Epithelial cell of esophagus (primary cell): ENCODE data around the gene ANKMY1.

Experiments used
- DNase-seq: peaks from one replicate; pipeline ENCODE4 v3.0.0; 2010; ENCODE audit warnings: low read depth
- H3K4me3 ChIP-seq: 2 replicates; pipeline ENCODE4 v1.5.1; 2011; ENCODE audit warnings: mild to moderate bottlenecking, low read length, control low read depth
- TF ChIP-seq, protein P1 (sequence below): IDR thresholded peaks from 2 replicates; pipeline ENCODE4 v1.5.1; 2011; ENCODE audit warnings: low read depth, mild to moderate bottlenecking, low read length, control low read depth, inconsistent platforms; ENCODE audit not compliant: insufficient read depth; ENCODE audit errors: missing control alignments

ANKMY1 gene

DNA sequence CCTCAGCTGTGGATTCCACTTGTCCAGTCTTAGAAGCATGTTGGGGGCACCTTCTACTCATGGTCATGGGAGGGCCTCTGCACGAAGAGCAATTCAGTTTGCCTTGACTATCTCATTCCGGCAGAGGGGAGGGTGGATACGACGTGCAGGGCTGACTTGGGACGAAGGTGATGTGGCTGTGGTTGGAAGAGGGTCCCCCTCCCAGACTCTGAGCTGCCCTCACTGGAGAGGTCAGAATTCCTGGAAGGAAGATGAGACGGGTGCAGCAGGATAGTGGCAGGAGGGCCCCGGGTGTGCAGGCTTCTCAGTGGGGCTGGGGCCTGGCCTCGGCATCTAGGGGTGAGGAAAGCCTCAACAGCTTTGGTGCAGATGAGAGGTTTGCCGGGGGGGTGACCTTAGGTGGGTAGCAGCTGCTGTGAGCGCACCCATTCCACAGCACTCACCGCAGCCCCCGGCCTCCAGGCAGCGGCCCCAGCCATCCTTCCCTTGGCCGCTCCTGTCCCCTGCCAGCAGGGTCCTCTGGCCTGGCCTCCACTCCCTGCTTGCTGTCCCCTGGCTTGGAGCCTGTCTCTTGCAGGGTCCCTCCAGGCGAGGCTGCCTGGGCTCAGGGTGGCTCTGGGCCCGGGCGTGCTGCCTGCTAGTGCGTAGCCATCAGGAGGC is 13.7 kb upstream of the ANKMY1 start:
- TF ChIP-seq, protein P1, sequence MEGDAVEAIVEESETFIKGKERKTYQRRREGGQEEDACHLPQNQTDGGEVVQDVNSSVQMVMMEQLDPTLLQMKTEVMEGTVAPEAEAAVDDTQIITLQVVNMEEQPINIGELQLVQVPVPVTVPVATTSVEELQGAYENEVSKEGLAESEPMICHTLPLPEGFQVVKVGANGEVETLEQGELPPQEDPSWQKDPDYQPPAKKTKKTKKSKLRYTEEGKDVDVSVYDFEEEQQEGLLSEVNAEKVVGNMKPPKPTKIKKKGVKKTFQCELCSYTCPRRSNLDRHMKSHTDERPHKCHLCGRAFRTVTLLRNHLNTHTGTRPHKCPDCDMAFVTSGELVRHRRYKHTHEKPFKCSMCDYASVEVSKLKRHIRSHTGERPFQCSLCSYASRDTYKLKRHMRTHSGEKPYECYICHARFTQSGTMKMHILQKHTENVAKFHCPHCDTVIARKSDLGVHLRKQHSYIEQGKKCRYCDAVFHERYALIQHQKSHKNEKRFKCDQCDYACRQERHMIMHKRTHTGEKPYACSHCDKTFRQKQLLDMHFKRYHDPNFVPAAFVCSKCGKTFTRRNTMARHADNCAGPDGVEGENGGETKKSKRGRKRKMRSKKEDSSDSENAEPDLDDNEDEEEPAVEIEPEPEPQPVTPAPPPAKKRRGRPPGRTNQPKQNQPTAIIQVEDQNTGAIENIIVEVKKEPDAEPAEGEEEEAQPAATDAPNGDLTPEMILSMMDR = no peak
- no peak overlapping the region for H3K4me3 ChIP-seq
- DNase-seq = no peak

DNA sequence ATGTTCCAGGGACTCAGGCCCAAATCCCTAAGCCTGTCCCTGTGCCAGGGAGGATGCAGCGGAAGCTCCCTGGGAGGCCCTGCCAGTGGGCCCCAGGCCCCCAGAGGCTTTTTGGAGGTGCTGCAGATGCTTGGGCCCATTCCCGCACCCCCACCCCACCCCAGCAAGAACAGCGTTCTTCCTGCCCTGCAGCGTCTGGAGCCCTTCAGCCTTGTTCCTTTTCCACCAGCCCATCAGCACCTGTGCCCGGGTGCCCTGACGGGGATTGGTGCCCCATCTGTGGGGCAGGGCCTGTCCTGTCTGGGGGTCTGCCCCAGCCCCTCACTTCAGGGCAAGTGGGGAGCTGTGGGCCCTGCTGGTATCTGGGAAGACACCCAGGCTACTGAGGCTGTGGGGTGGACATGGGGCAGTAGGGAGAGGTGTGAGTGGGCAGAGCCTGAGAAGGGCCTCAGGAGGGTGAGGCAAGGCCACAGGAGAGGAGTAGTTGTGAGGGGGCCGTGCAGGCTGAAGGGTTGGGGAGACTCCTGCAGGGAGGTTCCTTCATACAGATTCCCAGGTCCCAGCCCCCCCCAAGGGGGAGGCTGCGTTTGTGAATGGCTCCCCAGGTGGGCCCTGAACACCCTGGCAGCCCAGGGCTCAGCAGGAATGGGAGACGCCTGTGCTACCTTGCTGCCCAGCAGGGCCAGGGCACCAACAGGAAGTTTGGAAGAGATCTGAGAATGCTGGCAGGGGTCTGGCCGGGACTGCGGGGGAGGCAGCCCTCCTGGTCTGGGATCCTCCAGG is 12.9 kb upstream of the ANKMY1 start:
- H3K4me3 ChIP-seq = no peak overlapping the region
- TF ChIP-seq, protein P1 = no peak
- DNase-seq = no peak

DNA sequence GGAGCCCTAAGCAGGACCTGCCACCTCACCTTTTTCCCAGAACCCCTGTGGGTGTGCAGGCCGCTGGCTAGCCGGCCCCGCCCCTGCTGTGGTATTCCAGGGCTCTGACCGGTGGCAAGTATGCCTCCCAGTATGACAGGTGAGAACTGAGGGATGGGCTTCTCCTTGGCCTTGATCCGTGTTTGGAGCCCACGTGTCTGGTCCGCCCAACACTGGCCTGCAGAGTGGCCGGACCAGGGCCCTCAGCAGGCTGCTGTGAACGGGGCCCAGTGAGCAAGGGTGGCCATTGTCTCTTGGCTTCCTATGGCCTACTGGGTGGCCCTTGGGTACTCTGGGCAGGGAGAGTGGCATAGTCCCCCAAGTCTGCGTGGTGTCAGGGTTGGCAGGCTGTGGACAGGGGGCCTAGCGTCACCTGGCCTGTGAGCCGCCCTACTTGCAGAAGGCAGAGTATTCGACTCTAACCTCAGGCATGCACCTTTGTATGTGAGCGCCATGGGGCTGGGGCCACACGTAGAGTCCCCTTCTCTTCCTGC is 12.3 kb upstream of the ANKMY1 start:
- TF ChIP-seq, protein P1 = no peak
- no peak for DNase-seq
- no peak overlapping the region for H3K4me3 ChIP-seq

DNA sequence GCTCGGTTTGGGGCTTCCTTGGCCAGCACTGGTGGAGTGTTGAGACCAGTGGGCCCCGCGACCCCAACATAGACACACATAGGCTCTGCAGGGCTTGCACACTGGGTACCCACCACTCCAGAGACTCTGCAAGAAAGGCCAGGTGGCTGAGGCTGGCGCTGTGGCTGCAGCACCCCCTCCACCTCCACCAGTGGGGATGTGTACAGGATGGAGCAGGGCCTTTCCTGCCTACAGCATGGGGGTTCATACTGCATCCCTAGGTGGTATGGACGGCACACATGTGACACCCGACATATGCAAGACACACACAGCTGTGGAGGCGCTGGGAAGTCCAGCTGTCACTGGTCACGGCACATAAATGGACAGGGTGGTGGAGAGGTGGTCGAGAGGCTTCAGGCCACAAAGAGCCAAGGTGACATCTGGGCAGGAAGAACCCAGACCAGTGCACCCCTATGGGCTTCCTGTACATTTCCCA is 11.8 kb upstream of the ANKMY1 start:
- no peak for DNase-seq
- TF ChIP-seq, protein P1 = no peak
- peak overlapping the region; percentile 50 for H3K4me3 ChIP-seq

DNA sequence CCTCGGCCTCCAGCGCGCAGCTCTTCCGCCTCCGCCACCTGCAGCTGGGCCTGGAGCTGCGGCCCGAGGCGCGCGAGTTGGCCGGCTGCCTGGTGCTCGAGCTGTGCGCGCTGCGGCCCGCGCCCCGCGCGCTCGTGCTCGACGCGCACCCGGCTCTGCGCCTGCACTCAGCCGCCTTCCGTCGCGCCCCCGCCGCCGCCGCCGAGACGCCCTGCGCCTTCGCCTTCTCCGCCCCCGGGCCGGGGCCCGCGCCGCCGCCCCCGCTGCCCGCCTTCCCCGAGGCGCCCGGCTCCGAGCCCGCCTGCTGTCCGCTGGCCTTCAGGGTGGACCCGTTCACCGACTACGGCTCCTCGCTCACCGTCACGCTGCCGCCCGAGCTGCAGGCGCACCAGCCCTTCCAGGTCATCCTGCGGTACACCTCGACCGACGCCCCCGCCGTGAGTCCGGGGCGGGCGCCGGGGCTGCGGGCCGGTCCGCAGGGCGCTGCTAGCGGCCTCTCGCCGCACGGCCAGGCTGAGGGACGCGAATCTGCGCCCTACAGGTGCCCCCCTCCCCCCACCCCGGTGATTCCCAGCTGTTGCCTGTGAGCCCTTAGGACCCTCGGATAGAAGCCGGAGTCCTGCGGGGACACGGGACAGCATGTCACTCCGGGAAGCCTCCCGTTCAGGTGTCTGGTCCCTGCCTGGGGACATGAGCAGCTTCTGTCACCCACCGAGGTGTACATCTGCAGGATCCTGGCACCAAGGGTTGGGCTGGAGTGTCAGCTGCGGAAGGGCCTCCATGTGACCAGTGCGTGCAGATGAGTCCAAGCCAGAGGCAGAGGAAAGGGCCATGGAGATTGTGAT is 11.1 kb upstream of the ANKMY1 start:
- TF ChIP-seq, protein P1 = no peak
- peak overlapping the region; percentile 50 for H3K4me3 ChIP-seq
- DNase-seq = peak; percentile 61

DNA sequence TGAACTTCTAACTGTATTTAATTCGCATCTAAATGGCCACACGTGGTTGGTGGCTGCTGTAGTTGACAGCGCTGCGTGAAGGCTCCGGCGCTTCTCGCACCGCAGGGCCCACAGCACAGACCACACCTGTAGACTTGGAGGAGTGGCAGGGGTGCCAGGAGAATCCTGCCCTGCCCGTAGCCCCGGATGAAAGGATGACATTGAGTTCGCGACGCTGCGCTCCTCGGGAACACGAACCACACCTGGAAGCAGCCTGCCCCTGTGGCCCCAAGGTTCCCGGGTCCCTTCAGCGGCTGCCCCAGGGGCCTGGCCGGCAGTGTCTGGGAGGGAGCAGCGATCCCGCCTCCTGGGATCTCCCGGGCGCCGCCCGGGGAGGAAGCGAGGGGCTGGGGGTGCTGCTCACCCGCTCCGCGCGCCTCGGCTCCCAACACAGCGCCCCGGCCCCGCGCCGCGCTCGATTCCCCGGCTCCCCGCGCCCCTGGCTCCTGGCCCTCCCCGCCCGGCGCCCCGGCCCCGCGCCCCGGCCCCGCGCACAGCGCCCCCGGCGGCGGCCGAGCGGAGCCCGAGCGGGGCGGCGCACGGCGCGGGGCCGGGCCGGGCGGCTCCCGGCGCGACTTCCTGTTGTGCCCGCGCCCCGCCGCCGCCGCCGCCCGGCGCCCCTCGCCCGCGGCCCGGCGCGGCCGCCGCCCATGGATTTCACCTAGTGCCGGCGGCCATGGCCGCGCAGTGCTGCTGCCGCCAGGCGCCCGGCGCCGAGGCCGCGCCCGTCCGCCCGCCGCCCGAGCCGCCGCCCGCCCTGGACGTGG is 10.3 kb upstream of the ANKMY1 start, which contains the start of gene RNPEPL1:
Gene RNPEPL1 (plus strand): TSS at position 613 of the 806 bp plus-strand sequence. CDS start 103 bp downstream, at position 716.
- DNase-seq = peak; percentile 59
- H3K4me3 ChIP-seq = peak within 1 kb of the TSS; percentile 59
- TF ChIP-seq, protein P1 = no peak
